Neural progenitor cell (in vitro differentiated cells): ENCODE data around the gene PSMD13.

Experiments
- EZH2phosphoT487 ChIP-seq: fragments of 200-600 bp; sonication (generic); IDR thresholded peaks from 2 replicates; pipeline ENCODE4 v1.6.1; 2017; ENCODE audit warnings: antibody characterized with exemption
- TF ChIP-seq, protein P1 (sequence below): fragments of 200-600 bp; sonication (generic); IDR thresholded peaks from 2 replicates; pipeline ENCODE4 v1.5.1; 2017; ENCODE audit warnings: antibody characterized with exemption, mild to moderate bottlenecking

DNA sequence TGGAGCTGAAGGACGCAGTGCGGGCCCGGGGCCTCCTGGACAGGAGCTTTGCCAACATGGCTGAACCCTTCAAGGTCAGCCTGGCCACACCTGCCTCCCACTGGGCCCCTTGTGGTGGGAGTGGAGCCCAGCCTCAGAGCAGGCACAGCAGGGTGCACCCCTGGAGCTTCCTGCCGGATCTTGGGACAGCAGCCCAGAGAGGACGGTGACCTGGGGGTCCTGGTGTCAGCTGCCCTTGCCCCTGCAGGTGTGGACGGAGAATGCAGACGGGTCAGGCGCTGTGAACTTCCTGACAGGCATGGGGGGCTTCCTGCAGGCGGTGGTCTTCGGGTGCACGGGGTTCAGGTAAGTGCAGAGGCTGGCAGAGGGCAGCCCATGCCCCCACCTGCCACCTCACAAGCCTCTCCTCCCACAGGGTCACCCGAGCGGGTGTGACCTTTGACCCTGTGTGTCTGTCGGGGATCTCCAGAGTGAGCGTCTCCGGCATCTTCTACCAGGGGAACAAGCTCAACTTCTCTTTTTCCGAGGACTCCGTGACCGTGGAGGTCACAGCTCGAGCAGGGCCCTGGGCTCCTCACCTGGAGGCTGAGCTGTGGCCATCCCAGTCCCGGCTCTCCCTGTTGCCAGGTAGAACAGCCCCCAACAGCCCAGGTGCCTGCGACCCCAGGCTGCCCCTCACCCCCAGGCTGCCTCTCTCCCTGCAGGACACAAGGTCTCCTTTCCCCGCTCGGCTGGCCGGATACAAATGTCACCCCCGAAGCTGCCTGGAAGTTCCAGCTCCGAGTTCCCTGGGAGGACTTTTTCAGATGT, 57.3 kb downstream of the PSMD13 start:
- TF ChIP-seq, protein P1, sequence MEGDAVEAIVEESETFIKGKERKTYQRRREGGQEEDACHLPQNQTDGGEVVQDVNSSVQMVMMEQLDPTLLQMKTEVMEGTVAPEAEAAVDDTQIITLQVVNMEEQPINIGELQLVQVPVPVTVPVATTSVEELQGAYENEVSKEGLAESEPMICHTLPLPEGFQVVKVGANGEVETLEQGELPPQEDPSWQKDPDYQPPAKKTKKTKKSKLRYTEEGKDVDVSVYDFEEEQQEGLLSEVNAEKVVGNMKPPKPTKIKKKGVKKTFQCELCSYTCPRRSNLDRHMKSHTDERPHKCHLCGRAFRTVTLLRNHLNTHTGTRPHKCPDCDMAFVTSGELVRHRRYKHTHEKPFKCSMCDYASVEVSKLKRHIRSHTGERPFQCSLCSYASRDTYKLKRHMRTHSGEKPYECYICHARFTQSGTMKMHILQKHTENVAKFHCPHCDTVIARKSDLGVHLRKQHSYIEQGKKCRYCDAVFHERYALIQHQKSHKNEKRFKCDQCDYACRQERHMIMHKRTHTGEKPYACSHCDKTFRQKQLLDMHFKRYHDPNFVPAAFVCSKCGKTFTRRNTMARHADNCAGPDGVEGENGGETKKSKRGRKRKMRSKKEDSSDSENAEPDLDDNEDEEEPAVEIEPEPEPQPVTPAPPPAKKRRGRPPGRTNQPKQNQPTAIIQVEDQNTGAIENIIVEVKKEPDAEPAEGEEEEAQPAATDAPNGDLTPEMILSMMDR = no peak
- no peak for TF ChIP-seq EZH2phosphoT487
